ENCODE results near the gene HACD1. TPM values are rescaled to one million over a fixed set of nuclear protein-coding genes. Genes with fewer than 3 reads are reported as not detected.

HACD1 gene, protein sequence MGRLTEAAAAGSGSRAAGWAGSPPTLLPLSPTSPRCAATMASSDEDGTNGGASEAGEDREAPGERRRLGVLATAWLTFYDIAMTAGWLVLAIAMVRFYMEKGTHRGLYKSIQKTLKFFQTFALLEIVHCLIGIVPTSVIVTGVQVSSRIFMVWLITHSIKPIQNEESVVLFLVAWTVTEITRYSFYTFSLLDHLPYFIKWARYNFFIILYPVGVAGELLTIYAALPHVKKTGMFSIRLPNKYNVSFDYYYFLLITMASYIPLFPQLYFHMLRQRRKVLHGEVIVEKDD
- 42.1 TPM for polyA plus RNA-seq (2013, experiment 1 of 2)
- polyA plus RNA-seq (2013, experiment 2 of 2), result 45.0 TPM

DNA sequence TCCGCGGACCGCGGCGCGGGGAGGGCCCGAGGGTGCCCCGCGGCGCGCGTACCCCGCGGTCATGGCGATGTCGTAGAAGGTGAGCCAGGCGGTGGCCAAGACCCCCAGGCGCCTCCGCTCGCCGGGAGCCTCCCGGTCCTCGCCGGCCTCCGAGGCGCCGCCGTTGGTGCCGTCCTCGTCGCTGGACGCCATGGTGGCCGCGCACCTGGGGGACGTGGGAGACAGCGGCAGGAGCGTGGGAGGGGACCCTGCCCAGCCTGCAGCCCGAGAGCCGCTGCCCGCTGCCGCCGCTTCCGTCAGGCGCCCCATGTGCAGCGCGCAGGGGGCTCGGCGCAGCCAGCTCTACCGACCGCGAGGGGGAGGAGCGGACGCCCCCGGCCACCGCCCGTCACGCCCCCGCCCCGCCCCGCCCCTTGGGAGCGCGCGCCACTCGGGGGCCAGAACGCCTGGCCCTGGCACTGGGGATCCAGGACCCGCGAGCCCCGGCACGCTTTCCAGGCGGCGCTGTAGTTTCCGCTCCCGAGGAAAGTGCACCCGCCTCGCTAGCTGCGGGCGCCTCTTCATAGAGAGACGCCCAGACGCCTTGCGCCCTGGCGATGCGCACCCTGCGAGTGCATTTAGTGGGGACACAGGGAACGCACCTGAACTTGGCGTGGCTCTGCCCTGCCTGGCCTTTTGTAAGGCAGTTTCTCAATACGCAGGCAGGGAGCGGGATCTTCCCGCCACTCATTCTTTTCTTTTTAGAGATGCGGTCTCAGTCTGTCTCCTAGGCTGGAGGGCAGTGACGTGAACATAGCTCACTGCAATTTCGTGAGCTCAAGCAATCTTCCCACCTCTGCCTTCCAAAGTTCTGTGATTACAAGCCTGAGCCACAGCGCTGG is at the start of gene HACD1:
HACD1 (minus strand) TSS at position 344 of the 881 bp plus-strand sequence; CDS start at position 309, 35 bp downstream.
- peak within 1 kb of the TSS; percentile 73 for H2BK120ac ChIP-seq (ENCODE audit: low read depth, low read length)
- peaks cover 4% of the 10 kb centered on the region for H3K4me1 ChIP-seq (ENCODE audit: control insufficient read depth, insufficient read depth, low read depth, low read length)
- peak within 1 kb of the TSS; percentile 41 to 46 for H3K4ac ChIP-seq (ENCODE audit: low read depth in 1 of 2, low read length in 2 of 2)
- peak within 1 kb of the TSS; percentile 86 for H3K9ac ChIP-seq (ENCODE audit: low read length)
- peak within 1 kb of the TSS; percentile 83 for H3K4me2 ChIP-seq (ENCODE audit: low read length, poor library complexity, severe bottlenecking)
- H2BK12ac ChIP-seq (ENCODE audit: low read length in 2 of 2), result peak within 1 kb of the TSS in 1 of 2 experiments; percentile 54
- H3K23ac ChIP-seq (ENCODE audit: low read length in 2 of 2), result peak within 1 kb of the TSS in 1 of 2 experiments; percentile 10
- peak within 1 kb of the TSS; percentile 79 for H3K27ac ChIP-seq (ENCODE audit: low read length, poor library complexity, severe bottlenecking)
- H2AK5ac ChIP-seq (ENCODE audit: low read length, severe bottlenecking), result peak within 1 kb of the TSS; percentile 10
- peak within 1 kb of the TSS; percentile 81 to 92 for H3K4me3 ChIP-seq (ENCODE audit: insufficient read depth in 1 of 2, low read depth in 1 of 2, low read length in 2 of 2)
- H3K9me3 ChIP-seq (ENCODE audit: control insufficient read depth, low read length), result no peaks in the 10 kb centered on the region
- H2AFZ ChIP-seq (ENCODE audit: low read depth, low read length), result peak within 1 kb of the TSS; percentile 93
- H3K27me3 ChIP-seq (ENCODE audit: control insufficient read depth in 1 of 2, insufficient read depth in 1 of 2, low read length in 2 of 2), result no peaks in the 10 kb centered on the region
- H4K8ac ChIP-seq (ENCODE audit: low read length), result peak within 1 kb of the TSS; percentile 87
- H2BK5ac ChIP-seq (ENCODE audit: low read depth, low read length, poor library complexity, severe bottlenecking), result peak within 1 kb of the TSS; percentile 97
- peak within 1 kb of the TSS; percentile 89 for H4K91ac ChIP-seq (ENCODE audit: low read length)
- peak within 1 kb of the TSS; percentile 92 to 94 for H3K18ac ChIP-seq (ENCODE audit: low read depth in 1 of 2, low read length in 2 of 2)
- H3K36me3 ChIP-seq (ENCODE audit: control insufficient read depth in 1 of 2, insufficient read depth in 2 of 2, low read depth in 1 of 2, low read length in 2 of 2), result no peaks in the 10 kb centered on the region
- peak; percentile 79 for DNase-seq
- whole genome bisulfite sequencing, result under 1% methylated on average over 81 of the region's 92 CpGs
- H2BK15ac ChIP-seq (ENCODE audit: low read depth, poor library complexity, severe bottlenecking), result peak within 1 kb of the TSS; percentile 89
- peaks cover 11% of the 10 kb centered on the region for H3K79me1 ChIP-seq (replicated peaks; ENCODE audit: low read length, poor library complexity, severe bottlenecking)
- peak within 1 kb of the TSS in 1 of 2 experiments; percentile 76 for H3K14ac ChIP-seq (ENCODE audit: low read length in 2 of 2)

DNA sequence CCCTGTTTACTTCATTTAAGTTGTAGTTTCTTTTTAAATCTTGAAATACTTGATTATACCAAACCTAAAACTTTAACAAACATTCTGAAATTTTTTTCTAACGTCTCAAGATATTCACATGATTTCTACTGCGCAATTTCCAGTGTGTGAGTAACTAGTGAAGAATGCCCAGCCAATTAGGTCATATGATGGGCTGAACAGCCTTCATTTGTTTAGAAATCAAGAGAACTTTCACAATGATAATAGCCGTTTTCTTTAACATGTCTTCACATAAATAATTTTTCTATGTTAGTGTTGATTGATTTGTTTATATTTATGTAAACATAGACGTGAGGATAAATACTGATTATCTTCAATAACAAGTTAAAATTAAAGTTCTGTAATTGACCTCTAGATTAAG is 48.6 kb upstream of the HACD1 start:
- no peak overlapping the region for H4K91ac ChIP-seq (ENCODE audit: low read length)
- no peak overlapping the region for H2BK12ac ChIP-seq (ENCODE audit: low read length in 2 of 2)
- H3K23ac ChIP-seq (ENCODE audit: low read length in 2 of 2), result no peak overlapping the region
- no peaks in the 10 kb centered on the region for H3K27me3 ChIP-seq (ENCODE audit: control insufficient read depth in 1 of 2, insufficient read depth in 1 of 2, low read length in 2 of 2)
- H3K4me2 ChIP-seq (ENCODE audit: low read length, poor library complexity, severe bottlenecking), result no peak overlapping the region
- peaks cover 0 to 21% of the 10 kb centered on the region in 2 experiments for H3K36me3 ChIP-seq (ENCODE audit: control insufficient read depth in 1 of 2, insufficient read depth in 2 of 2, low read depth in 1 of 2, low read length in 2 of 2)
- H3K9ac ChIP-seq (ENCODE audit: low read length), result peak overlapping the region; percentile 95
- no CpG with 5 or more reads among the region's 4 CpGs for WGBS
- no peaks in the 10 kb centered on the region for H3K9me3 ChIP-seq (ENCODE audit: control insufficient read depth, low read length)
- peaks cover 2% of the 10 kb centered on the region for H3K4me1 ChIP-seq (ENCODE audit: control insufficient read depth, insufficient read depth, low read depth, low read length)
- no peak overlapping the region for H3K4ac ChIP-seq (ENCODE audit: low read depth in 1 of 2, low read length in 2 of 2)
- H2AFZ ChIP-seq (ENCODE audit: low read depth, low read length), result no peak overlapping the region
- no peak overlapping the region for H3K4me3 ChIP-seq (ENCODE audit: insufficient read depth in 1 of 2, low read depth in 1 of 2, low read length in 2 of 2)
- H2AK5ac ChIP-seq (ENCODE audit: low read length, severe bottlenecking), result no peak overlapping the region
- no peak overlapping the region for H3K18ac ChIP-seq (ENCODE audit: low read depth in 1 of 2, low read length in 2 of 2)
- H4K8ac ChIP-seq (ENCODE audit: low read length), result no peak overlapping the region
- no peak overlapping the region for H3K14ac ChIP-seq (ENCODE audit: low read length in 2 of 2)
- H3K27ac ChIP-seq (ENCODE audit: low read length, poor library complexity, severe bottlenecking), result no peak overlapping the region
- H3K79me1 ChIP-seq (replicated peaks; ENCODE audit: low read length, poor library complexity, severe bottlenecking), result peaks cover 10% of the 10 kb centered on the region
- DNase-seq, result peak; percentile 94
- no peak overlapping the region for H2BK5ac ChIP-seq (ENCODE audit: low read depth, low read length, poor library complexity, severe bottlenecking)
- no peak overlapping the region for H2BK120ac ChIP-seq (ENCODE audit: low read depth, low read length)
- no peak overlapping the region for H2BK15ac ChIP-seq (ENCODE audit: low read depth, poor library complexity, severe bottlenecking)

DNA sequence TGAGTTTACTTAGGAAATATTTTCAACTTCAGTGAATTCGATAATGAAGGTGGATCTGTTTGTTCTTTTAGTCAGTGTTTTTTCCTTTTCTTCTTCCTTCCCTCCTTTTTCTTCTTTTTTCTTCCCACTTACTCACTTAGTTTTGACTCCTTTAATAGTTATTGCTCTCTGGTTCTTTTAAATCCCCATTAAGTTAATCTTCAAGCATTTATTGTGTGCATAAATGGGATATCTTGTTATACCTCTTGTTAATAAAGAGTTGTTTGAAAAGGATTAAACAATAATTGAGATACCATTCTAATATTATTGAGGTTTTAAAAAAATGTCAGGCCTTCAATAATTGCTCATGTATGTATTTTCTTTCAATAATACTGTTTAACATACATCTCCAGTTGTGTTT is 46.3 kb upstream of the HACD1 start:
- H4K8ac ChIP-seq (ENCODE audit: low read length), result no peak overlapping the region
- H3K27ac ChIP-seq (ENCODE audit: low read length, poor library complexity, severe bottlenecking), result no peak overlapping the region
- no peak overlapping the region for H3K4me2 ChIP-seq (ENCODE audit: low read length, poor library complexity, severe bottlenecking)
- no peak overlapping the region for H2AFZ ChIP-seq (ENCODE audit: low read depth, low read length)
- H3K4me1 ChIP-seq (ENCODE audit: control insufficient read depth, insufficient read depth, low read depth, low read length), result peaks cover 2% of the 10 kb centered on the region
- no peak overlapping the region for H2BK5ac ChIP-seq (ENCODE audit: low read depth, low read length, poor library complexity, severe bottlenecking)
- DNase-seq, result no peak
- no peak overlapping the region for H2BK12ac ChIP-seq (ENCODE audit: low read length in 2 of 2)
- H2AK5ac ChIP-seq (ENCODE audit: low read length, severe bottlenecking), result no peak overlapping the region
- no peak overlapping the region for H2BK15ac ChIP-seq (ENCODE audit: low read depth, poor library complexity, severe bottlenecking)
- H3K27me3 ChIP-seq (ENCODE audit: control insufficient read depth in 1 of 2, insufficient read depth in 1 of 2, low read length in 2 of 2), result no peaks in the 10 kb centered on the region
- H3K23ac ChIP-seq (ENCODE audit: low read length in 2 of 2), result no peak overlapping the region
- no peak overlapping the region for H3K4ac ChIP-seq (ENCODE audit: low read depth in 1 of 2, low read length in 2 of 2)
- no peak overlapping the region for H4K91ac ChIP-seq (ENCODE audit: low read length)
- H2BK120ac ChIP-seq (ENCODE audit: low read depth, low read length), result no peak overlapping the region
- peaks cover 14% of the 10 kb centered on the region for H3K79me1 ChIP-seq (replicated peaks; ENCODE audit: low read length, poor library complexity, severe bottlenecking)
- no peak overlapping the region for H3K9ac ChIP-seq (ENCODE audit: low read length)
- peaks cover 0 to 26% of the 10 kb centered on the region in 2 experiments for H3K36me3 ChIP-seq (ENCODE audit: control insufficient read depth in 1 of 2, insufficient read depth in 2 of 2, low read depth in 1 of 2, low read length in 2 of 2)
- H3K4me3 ChIP-seq (ENCODE audit: insufficient read depth in 1 of 2, low read depth in 1 of 2, low read length in 2 of 2), result no peak overlapping the region
- H3K9me3 ChIP-seq (ENCODE audit: control insufficient read depth, low read length), result no peaks in the 10 kb centered on the region
- H3K18ac ChIP-seq (ENCODE audit: low read depth in 1 of 2, low read length in 2 of 2), result no peak overlapping the region
- no peak overlapping the region for H3K14ac ChIP-seq (ENCODE audit: low read length in 2 of 2)
- no CpG with 5 or more reads among the region's 1 CpG for WGBS

All from mesenchymal stem cell (in vitro differentiated cells and primary cell).